ENCODE measurements around the gene ABHD14A. TPM values are rescaled to one million over a fixed set of nuclear protein-coding genes. Genes with fewer than 3 reads are reported as not detected.

Gene ABHD14A
- total RNA-seq, 2 donors from 2014 or later: 15.5 to 16.1 TPM

DNA sequence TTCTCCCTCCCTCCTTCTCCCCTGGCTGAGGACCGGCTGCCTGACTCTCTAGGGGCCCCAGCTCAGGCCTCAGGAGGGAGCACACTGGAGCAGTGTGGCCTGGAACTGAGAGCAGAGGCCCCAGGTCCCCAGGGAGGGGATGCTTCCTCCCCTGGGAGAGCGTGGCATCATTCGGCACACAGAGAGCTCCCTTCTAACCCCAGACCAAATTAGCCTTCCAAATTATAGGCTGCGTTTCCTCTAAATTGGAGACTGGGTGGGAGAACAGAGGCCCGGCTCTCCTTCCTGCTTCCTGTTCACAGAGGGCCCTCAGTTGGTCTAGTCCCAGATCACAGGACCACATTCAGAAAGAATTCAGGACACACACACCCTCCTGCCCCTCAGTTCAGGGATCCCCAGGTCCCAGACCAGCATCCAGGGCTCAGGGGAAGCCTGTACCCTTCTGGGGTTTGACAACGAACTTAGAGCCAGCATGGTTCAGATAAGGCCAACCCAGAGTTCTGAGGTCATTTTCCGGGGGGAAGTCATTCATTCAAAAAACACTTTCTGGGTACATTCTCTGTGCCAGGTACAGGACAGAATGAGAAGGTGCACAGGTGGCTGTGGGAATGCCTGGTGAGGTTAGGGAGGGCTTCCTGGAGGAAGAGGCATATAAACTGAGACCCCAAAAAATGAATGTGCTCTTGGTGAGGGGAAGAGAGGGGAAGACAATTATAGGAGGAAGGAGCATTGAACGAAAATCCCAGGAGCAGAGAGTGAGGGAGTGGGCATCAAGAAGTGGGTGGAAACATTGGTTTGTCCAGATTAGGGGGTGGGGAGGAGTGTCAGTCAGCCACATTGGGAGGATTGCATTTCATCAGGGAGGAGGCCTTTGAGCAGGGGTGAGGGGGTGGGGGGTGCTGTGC lies 49.2 kb downstream of the ABHD14A start:
- intact Hi-C loops (cut with DNase I): no loop called here
- ATAC-seq (no peak), DNase-seq (no peak)
- Histone ChIP-seq H3K27me3 (no peaks in the 10 kb centered on the region), H3K27ac (no peak overlapping the region), H3K4me1 (no peaks in the 10 kb centered on the region), H3K4me3 (no peak overlapping the region), H3K36me3 (replicated peaks in 1 of 2; ENCODE audit: insufficient read depth in 1 of 2, low read depth in 2 of 2) (no peaks in the 10 kb centered on the region), H3K9me3 (no peaks in the 10 kb centered on the region)
- no peak for TF ChIP-seq POLR2A (IDR thresholded peaks at IDR 0.05)
- TF ChIP-seq, protein P1, sequence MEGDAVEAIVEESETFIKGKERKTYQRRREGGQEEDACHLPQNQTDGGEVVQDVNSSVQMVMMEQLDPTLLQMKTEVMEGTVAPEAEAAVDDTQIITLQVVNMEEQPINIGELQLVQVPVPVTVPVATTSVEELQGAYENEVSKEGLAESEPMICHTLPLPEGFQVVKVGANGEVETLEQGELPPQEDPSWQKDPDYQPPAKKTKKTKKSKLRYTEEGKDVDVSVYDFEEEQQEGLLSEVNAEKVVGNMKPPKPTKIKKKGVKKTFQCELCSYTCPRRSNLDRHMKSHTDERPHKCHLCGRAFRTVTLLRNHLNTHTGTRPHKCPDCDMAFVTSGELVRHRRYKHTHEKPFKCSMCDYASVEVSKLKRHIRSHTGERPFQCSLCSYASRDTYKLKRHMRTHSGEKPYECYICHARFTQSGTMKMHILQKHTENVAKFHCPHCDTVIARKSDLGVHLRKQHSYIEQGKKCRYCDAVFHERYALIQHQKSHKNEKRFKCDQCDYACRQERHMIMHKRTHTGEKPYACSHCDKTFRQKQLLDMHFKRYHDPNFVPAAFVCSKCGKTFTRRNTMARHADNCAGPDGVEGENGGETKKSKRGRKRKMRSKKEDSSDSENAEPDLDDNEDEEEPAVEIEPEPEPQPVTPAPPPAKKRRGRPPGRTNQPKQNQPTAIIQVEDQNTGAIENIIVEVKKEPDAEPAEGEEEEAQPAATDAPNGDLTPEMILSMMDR (IDR thresholded peaks at IDR 0.05): no peak
- 70 to 73% methylated on average over 5 to 7 of the region's 8 CpGs for WGBS, 2 donors

DNA sequence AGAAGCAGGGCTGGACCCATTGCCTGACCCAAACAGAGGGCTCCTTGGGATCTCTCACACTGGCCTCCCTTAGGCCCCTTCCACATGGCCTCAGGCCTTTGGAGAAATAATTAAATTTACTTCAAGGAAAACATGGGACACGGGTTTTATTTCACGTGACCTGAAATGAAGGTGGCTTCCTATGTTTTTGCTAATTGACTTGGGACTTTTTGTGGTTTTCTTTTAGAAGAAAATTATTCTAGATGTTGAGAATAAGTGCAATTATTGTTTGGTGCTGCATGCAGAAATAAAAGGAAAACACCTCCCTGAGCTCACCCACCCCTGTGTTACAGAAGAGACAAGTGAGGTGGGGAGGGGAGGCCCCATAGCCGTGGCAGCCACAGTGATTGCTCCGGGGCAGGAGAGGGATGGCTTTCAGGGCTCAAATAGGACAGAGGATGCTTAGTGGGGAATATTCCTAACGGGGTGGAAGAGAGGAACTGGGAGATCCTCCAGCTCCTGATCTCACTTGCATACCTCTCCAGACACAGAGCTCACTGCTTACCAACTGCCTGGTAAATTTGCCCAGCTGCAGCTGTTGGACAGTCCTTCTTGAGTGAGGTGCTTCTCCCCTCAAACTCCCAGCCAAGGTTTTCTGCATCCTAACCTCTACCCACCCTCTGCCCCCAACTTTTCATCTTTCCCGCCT lies 50.0 kb downstream of the ABHD14A start:
- intact Hi-C loops (cut with DNase I): no loop called here
- Histone ChIP-seq H3K27me3 (no peaks in the 10 kb centered on the region), H3K9me3 (no peaks in the 10 kb centered on the region), H3K4me3 (no peak overlapping the region), H3K36me3 (replicated peaks in 1 of 2; ENCODE audit: insufficient read depth in 1 of 2, low read depth in 2 of 2) (no peaks in the 10 kb centered on the region), H3K27ac (no peak overlapping the region), H3K4me1 (no peaks in the 10 kb centered on the region)
- ATAC-seq (no peak), DNase-seq (no peak)
- WGBS, 2 donors: 81 to 91% methylated on average over 6 of the region's 6 CpGs
- TF ChIP-seq, protein P1 (IDR thresholded peaks at IDR 0.05): no peak
- TF ChIP-seq POLR2A (IDR thresholded peaks at IDR 0.05): no peak

DNA sequence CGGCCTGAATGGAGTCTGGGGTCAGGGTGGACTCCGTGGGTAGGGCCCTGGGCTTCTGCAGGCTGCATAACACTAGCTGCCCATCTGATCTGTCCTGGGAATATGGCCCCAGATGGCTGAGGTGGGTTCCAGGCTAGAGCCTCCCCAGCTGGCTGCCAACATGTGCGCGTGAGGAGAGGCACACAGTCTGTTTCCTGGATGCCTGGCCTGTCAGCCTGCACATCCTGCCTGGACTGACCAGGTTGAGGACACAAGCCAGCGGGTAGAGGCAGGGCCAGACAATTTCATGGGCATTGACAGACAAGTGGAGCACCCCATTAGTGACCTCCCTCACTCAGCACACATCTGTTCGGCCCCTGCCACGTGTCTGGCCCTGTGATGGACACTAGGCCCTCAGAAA lies 50.6 kb downstream of the ABHD14A start:
- no peaks in the 10 kb centered on the region for H3K36me3 ChIP-seq (replicated peaks in 1 of 2; ENCODE audit: insufficient read depth in 1 of 2, low read depth in 2 of 2)
- intact Hi-C loops (cut with DNase I): no loop called here
- DNase-seq: no peak
- H3K4me1 ChIP-seq: no peaks in the 10 kb centered on the region
- TF ChIP-seq, protein P1 (IDR thresholded peaks at IDR 0.05): no peak
- no peak for TF ChIP-seq POLR2A (IDR thresholded peaks at IDR 0.05)
- H3K4me3 ChIP-seq: no peak overlapping the region
- ATAC-seq: no peak
- H3K9me3 ChIP-seq: no peaks in the 10 kb centered on the region
- no peak overlapping the region for H3K27ac ChIP-seq
- H3K27me3 ChIP-seq: no peaks in the 10 kb centered on the region
- 70 to 76% methylated on average over 5 to 7 of the region's 7 CpGs for WGBS, 2 donors

DNA sequence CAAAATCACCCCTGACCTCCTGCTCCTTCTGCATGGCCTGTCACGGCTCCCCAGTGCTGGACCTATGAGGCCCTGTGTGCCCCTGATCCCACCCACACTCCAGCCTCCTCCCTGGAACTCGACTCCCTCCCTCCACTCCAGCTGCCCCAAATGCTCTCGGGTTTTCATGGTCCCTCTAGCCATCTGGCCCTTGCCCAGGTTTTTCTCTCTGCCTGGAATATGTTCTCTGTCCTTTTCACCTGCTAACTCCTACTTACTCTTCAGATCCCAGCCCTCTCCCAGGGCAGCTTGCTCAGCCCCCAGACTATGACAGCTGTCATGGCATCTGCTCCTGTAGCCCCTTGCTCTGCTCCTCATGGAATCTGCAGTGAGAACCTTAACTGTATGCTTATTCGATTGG lies 51.2 kb downstream of the ABHD14A start:
- Histone ChIP-seq H3K27ac (no peak overlapping the region), H3K4me3 (no peak overlapping the region), H3K4me1 (no peaks in the 10 kb centered on the region), H3K27me3 (no peaks in the 10 kb centered on the region), H3K9me3 (no peaks in the 10 kb centered on the region), H3K36me3 (replicated peaks in 1 of 2; ENCODE audit: insufficient read depth in 1 of 2, low read depth in 2 of 2) (no peaks in the 10 kb centered on the region)
- ATAC-seq (no peak), DNase-seq (no peak)
- intact Hi-C loops (cut with DNase I): no loop called here
- TF ChIP-seq, protein P1 (IDR thresholded peaks at IDR 0.05): no peak
- no peak for TF ChIP-seq POLR2A (IDR thresholded peaks at IDR 0.05)
- WGBS, 2 donors: 57 to 63% methylated on average over 4 of the region's 4 CpGs

All from body of pancreas (tissue), 4 donors.